Fibroblast of lung (primary cell): ENCODE measurements around the gene LCP1. TPM values are rescaled to one million over a fixed set of nuclear protein-coding genes. Genes with fewer than 3 reads are reported as not detected.

Experiments
- DNase-seq, 2 donors: peaks; one replicate each; pipeline versions ENCODE4 v3.0.0 to v3.0.0-alpha.2; 2010; ENCODE audit warnings: low read depth in 2 of 2
- H2AFZ ChIP-seq: 2 replicates; pipeline ENCODE4 v1.5.1; 2012; ENCODE audit warnings: low read length, control low read depth, inconsistent platforms
- H3K27ac ChIP-seq: 2 replicates; pipeline ENCODE4 v1.5.1; 2011; ENCODE audit warnings: low read length, control low read depth; ENCODE audit not compliant: insufficient read depth
- H3K27me3 ChIP-seq: 2 replicates; pipeline ENCODE4 v1.5.1; 2011; ENCODE audit warnings: mild to moderate bottlenecking, low read length; ENCODE audit not compliant: control insufficient read depth, insufficient read depth
- H3K36me3 ChIP-seq: 2 replicates; pipeline ENCODE4 v1.5.1; 2011; ENCODE audit warnings: low read length; ENCODE audit not compliant: control insufficient read depth, insufficient read depth
- H3K4me1 ChIP-seq: 2 replicates; pipeline ENCODE4 v1.5.1; 2011; ENCODE audit warnings: low read length; ENCODE audit not compliant: control insufficient read depth, insufficient read depth; ENCODE audit errors: extremely low read depth
- H3K4me2 ChIP-seq: 2 replicates; pipeline ENCODE4 v1.5.1; 2011; ENCODE audit warnings: low read length, control low read depth; ENCODE audit not compliant: insufficient read depth; ENCODE audit errors: extremely low read depth
- H3K4me3 ChIP-seq, 4 experiments: fragments of 200-600 bp in 1 of 4; sonication (generic) in 1 of 4; replicated peaks in 1 of 4; 2 replicates each; pipeline ENCODE4 v1.5.1; 2011 to 2016; ENCODE audit warnings: low read length in 4 of 4, low read depth in 3 of 4, mild to moderate bottlenecking in 3 of 4, control low read depth in 2 of 4, inconsistent platforms in 1 of 4, mixed read lengths in 1 of 4; ENCODE audit not compliant: insufficient read depth in 1 of 4; ENCODE audit errors: control extremely low read depth in 1 of 4
- H3K79me2 ChIP-seq: 2 replicates; pipeline ENCODE4 v1.5.1; 2012; ENCODE audit warnings: mild to moderate bottlenecking, low read length, inconsistent platforms; ENCODE audit not compliant: control insufficient read depth, insufficient read depth
- H3K9ac ChIP-seq: 2 replicates; pipeline ENCODE4 v1.5.1; 2011; ENCODE audit warnings: mild to moderate bottlenecking, low read length, control low read depth; ENCODE audit not compliant: insufficient read depth
- H3K9me3 ChIP-seq: 2 replicates; pipeline ENCODE4 v1.5.1; 2012; ENCODE audit warnings: low read depth, low read length; ENCODE audit not compliant: control insufficient read depth, insufficient read depth
- H4K20me1 ChIP-seq: 2 replicates; pipeline ENCODE4 v1.5.1; 2011; ENCODE audit warnings: low read length; ENCODE audit not compliant: control insufficient read depth, insufficient read depth; ENCODE audit errors: extremely low read depth
- EZH2 ChIP-seq: IDR thresholded peaks from 2 replicates; pipeline ENCODE4 v1.5.1; 2012; ENCODE audit warnings: low read length, control low read depth, mild to moderate bottlenecking; ENCODE audit errors: missing control alignments
- polyA plus RNA-seq, 2 donors: library from polyadenylated mRNA; depleted of rRNA in 1 of 2; stranded (reverse) in 1 of 2; unstranded in 1 of 2; fragments of >200 nt; gene quantifications; 2 replicates each; pipeline ENCODE4 v1.2.1, GENCODE V29; 2011 to 2012; ENCODE audit warnings: missing spikeins in 1 of 2
- total RNA-seq: library from RNA; depleted of rRNA; stranded (reverse); fragments of >200 nt; gene quantifications from 2 replicates; pipeline ENCODE4 v1.2.1, GENCODE V29; 2014
- TF ChIP-seq, protein P1 (sequence below), 2 donors: IDR thresholded peaks in 1 of 2; conservative IDR thresholded peaks in 1 of 2; 1 replicate in 1 of 2; 2 replicates in 1 of 2; pipeline ENCODE4 v1.5.1; 2011 to 2012; ENCODE audit warnings: low read length in 2 of 2, control low read depth in 1 of 2, inconsistent platforms in 1 of 2, low read depth in 1 of 2, mild to moderate bottlenecking in 1 of 2

The LCP1 gene
- total and polyA plus RNA-seq, 2 donors (not counting 1 experiment from before 2014, with no cell fraction given), result under 0.01 to 0.06 TPM

DNA sequence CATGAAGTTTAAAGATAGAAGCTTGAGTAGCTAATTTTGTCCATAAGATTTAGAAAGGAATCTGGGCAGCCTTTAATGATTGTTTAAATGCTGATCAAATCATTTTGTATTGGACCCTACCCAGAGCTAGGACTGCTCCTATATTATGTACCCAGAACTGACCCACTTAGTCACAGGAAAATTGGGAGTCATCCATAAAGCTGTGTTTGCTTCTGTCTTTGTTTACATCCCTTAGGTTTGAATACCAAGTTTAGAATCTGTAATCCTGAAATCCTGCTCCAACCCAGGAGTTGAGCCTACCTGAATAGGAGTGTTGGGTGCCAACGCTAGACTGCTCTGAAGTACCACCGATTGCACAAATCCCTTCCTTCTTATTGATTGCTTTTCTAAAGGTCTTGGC, 23.8 kb downstream of the LCP1 start:
- Histone ChIP-seq H3K27me3 (no peaks in the 10 kb centered on the region), H3K36me3 (no peaks in the 10 kb centered on the region)
- TF ChIP-seq, protein P1, sequence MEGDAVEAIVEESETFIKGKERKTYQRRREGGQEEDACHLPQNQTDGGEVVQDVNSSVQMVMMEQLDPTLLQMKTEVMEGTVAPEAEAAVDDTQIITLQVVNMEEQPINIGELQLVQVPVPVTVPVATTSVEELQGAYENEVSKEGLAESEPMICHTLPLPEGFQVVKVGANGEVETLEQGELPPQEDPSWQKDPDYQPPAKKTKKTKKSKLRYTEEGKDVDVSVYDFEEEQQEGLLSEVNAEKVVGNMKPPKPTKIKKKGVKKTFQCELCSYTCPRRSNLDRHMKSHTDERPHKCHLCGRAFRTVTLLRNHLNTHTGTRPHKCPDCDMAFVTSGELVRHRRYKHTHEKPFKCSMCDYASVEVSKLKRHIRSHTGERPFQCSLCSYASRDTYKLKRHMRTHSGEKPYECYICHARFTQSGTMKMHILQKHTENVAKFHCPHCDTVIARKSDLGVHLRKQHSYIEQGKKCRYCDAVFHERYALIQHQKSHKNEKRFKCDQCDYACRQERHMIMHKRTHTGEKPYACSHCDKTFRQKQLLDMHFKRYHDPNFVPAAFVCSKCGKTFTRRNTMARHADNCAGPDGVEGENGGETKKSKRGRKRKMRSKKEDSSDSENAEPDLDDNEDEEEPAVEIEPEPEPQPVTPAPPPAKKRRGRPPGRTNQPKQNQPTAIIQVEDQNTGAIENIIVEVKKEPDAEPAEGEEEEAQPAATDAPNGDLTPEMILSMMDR (conservative IDR thresholded peaks at IDR 0.05 in 1 of 2, IDR thresholded peaks at IDR 0.05 in 1 of 2; ENCODE audit: low read depth in 1 of 2, low read length in 2 of 2), result no peak
- no peak for TF ChIP-seq EZH2

DNA sequence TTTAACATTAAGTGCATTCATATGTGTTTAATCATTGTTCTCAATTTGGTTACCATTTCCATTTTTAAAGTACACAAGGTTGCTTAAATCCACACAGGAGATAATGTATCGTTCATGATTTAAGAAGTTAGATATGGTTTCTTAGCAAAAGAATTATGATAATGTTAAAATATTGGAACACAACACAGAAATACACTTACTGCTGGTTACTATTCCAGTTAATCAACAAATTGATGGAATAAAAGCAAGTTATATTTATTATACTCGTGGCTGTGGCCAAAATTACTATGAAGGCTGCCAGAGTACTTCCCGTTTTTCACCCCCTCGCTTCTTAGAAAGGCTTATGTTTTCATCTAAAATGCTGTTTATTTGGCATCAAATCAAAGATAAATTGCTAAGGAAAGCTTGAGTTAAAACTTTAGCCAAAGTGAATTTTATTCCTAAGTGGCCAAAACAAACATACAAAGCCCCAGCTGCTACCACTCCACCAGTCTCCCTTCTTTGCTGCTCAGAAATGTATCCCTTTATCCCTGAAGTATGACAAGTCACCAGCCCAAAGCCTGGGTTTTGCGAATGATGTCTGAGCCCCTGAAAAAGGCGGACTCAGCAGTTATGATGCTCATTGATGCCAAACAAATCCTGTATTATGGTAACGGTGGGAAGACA, 27.7 kb downstream of the LCP1 start:
- Histone ChIP-seq H3K79me2 (no peaks in the 10 kb centered on the region), H3K9ac (no peak overlapping the region), H3K36me3 (no peaks in the 10 kb centered on the region), H4K20me1 (no peaks in the 10 kb centered on the region), H3K4me2 (no peak overlapping the region), H3K27ac (no peak overlapping the region), H3K4me1 (no peaks in the 10 kb centered on the region), H2AFZ (no peak overlapping the region), H3K27me3 (peaks cover 2% of the 10 kb centered on the region), H3K4me3 (no peak overlapping the region), H3K9me3 (no peaks in the 10 kb centered on the region)
- peak in 1 of 2 donors; percentile 24 for DNase-seq
- TF ChIP-seq, protein P1 (conservative IDR thresholded peaks at IDR 0.05 in 1 of 2, IDR thresholded peaks at IDR 0.05 in 1 of 2; ENCODE audit: low read depth in 1 of 2, low read length in 2 of 2), result no peak

More for the DNA sequence above, 23.8 kb downstream of the LCP1 start:
- no peaks in the 10 kb centered on the region for H3K79me2 ChIP-seq
- H3K27ac ChIP-seq, result no peak overlapping the region
- no peaks in the 10 kb centered on the region for H4K20me1 ChIP-seq
- DNase-seq, result no peak
- H2AFZ ChIP-seq, result no peak overlapping the region
- no peak overlapping the region for H3K4me2 ChIP-seq
- no peak overlapping the region for H3K9ac ChIP-seq
- no peaks in the 10 kb centered on the region for H3K9me3 ChIP-seq
- no peaks in the 10 kb centered on the region for H3K4me1 ChIP-seq
- no peak overlapping the region for H3K4me3 ChIP-seq

DNA sequence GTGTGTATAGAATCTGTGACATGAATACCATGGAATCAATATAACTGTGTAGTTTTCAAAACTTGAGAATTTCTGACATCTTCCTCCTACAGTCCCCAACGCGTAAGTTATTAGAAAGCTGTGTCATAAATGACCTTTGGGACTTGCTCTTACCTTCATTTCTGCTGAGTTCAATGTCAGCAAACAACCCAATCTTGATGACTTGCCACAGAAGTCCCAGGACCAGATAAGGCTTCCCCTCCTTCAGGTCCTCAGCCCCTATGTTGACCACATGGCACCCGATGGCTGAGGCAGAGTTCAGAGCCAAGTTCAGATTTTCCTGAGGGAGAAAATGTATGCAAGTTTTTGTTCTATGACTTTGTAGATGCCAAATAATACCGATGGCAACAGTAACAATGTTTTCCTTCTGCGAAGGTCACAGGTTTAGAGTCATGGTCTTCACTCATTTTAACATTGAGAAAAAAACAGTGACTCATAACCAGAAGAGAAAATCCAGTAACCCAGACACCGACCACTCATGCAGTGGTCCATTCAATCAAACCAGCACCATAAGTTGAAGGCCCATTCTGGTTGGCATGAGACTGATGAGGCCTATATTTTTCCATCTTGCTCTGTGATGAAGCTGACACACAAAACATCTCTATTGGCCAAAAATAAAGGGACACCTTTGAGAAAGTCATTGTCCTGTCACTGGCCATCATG, 29.2 kb downstream of the LCP1 start:
- Histone ChIP-seq H3K4me3 (no peak overlapping the region), H3K4me2 (no peak overlapping the region), H3K36me3 (no peaks in the 10 kb centered on the region), H3K4me1 (no peaks in the 10 kb centered on the region), H3K27ac (no peak overlapping the region), H2AFZ (no peak overlapping the region), H4K20me1 (no peaks in the 10 kb centered on the region), H3K9me3 (no peaks in the 10 kb centered on the region), H3K9ac (no peak overlapping the region), H3K27me3 (peaks cover 2% of the 10 kb centered on the region), H3K79me2 (no peaks in the 10 kb centered on the region)
- no peak for TF ChIP-seq EZH2
- TF ChIP-seq, protein P1 (conservative IDR thresholded peaks at IDR 0.05 in 1 of 2, IDR thresholded peaks at IDR 0.05 in 1 of 2; ENCODE audit: low read depth in 1 of 2, low read length in 2 of 2), result no peak
- no peak for DNase-seq
